Effector CD8-positive, alpha-beta T cell (primary cell): ENCODE results near the gene CPT1A.
A peak's percentile ranks its signal among the peaks of the same experiment; 100 is the strongest.

ENCODE experiments used
- DNase-seq: peaks from one replicate; lab custom pipeline; 2025; lab: John Stamatoyannopoulos, UW

Gene CPT1A

DNA sequence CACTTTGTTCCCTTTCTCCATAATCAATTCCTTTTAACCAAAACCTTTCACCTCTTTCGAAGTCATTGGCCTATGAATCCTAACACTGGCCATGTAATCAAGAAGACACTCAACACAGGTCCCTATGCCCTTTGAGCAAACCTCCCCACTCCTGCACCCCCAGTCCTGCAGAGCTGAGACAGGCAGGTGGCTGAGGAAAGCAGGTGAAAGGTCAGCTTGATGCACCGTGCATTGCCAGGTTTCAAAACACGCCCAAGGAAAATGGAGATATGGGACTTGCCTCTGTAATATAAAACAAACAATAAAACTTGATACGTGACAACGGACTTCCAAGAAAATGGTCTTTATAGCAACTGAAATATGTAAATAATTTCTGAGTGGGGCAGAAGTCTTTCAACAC, 10.6 kb downstream of the CPT1A start:
- no peak for DNase-seq

GRCh38 chr11:68829581-68829980, 12.1 kb downstream of the CPT1A start:
- no peak for DNase-seq

DNA sequence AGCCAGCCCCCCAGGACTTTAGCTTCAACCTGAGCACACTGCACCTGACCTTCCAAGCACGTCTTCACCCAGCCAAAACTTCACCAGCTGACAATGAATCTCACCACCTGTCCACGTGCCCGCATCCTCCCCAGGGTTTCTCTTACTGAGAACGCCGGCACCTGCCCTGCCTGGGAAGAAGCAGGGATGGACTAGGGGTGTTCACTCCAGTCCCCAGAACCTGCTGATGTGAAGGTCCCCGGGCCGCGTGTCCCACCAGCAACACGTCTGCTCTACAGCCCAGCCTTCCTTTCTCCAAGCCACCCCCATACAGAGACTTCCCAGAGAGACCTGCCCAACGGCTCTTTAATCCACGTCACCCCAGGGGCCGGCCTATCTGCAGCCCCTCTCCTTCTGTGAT, 12.8 kb downstream of the CPT1A start:
- DNase-seq = no peak

GRCh38 chr11:68828155-68828931, 13.4 kb downstream of the CPT1A start:
- no peak for DNase-seq

- no peak for DNase-seq
These were observed 14.0 kb downstream of the CPT1A start for GRCh38 chr11:68827733-68828132.

- DNase-seq = no peak
These were observed 15.0 kb downstream of the CPT1A start for GRCh38 chr11:68826726-68827125.

GRCh38 chr11:68825571-68825970, 16.1 kb downstream of the CPT1A start:
- peak; percentile 24 for DNase-seq

DNA sequence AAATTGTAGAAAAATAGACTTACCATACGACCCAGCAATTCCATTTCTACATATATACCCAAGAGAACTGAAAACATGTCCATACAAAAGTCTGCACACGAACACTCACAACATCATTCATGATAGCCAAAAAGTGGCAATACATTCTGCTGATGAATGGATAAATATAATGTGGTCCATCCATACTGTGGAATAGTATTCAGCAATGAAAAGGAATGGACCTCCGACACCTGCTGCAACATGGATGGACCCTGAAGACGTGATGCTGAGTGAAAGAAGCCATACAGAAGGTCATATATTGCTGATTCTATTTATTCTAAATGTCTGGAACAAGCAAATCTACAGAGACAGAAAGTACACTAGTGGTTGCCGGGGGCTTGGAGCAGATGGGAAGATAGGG, 19.2 kb downstream of the CPT1A start:
- no peak for DNase-seq

GRCh38 chr11:68821670-68822069, 20.0 kb downstream of the CPT1A start:
- DNase-seq = no peak

GRCh38 chr11:68819362-68819761, 22.4 kb downstream of the CPT1A start:
- DNase-seq = no peak

DNA sequence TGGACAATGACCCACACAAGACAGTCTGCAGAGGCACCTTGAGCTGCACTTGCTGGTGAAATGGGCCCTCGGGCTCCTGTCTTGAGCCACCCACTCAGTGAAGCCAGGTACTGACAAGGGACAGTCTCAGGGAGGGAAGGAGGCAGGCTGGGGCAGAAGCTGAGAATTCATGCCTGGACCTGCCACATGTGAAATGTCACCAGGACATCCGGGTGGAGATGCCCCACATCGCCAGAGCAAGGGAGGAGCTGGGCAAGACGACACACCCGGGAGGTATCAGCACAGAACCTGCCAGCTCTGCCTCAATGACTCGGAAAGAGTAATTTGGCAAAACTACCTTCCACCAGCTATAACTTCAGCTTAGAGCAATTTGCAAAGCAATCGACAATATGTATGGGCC, 23.5 kb downstream of the CPT1A start:
- DNase-seq = no peak

GRCh38 chr11:68817554-68817953, 24.2 kb downstream of the CPT1A start:
- no peak for DNase-seq

DNA sequence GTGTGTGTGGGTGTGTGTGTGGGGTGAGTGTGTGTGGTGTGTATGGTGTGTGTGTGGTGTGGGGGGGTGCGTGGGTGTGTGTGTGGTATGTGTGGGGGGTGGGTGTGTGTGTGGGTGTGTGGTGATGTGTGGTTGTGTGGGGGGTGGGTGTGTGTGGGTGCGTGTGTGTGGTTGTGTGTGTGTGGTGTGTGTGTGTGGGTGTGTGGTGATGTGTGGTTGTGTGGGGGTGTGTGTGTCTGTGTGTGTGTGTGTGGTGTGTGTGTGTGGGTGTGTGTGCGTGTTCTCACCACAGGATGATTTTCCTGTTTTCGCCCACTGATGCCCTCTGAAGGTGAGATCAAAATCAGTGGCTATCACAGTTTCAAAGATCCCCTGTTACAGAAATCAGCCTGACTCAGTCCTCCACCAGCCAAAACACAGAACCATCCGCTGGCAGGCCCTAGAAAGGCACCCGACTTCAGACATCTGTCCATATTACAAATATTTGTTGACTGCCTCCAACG, 24.7 kb downstream of the CPT1A start:
- no peak for DNase-seq

DNA sequence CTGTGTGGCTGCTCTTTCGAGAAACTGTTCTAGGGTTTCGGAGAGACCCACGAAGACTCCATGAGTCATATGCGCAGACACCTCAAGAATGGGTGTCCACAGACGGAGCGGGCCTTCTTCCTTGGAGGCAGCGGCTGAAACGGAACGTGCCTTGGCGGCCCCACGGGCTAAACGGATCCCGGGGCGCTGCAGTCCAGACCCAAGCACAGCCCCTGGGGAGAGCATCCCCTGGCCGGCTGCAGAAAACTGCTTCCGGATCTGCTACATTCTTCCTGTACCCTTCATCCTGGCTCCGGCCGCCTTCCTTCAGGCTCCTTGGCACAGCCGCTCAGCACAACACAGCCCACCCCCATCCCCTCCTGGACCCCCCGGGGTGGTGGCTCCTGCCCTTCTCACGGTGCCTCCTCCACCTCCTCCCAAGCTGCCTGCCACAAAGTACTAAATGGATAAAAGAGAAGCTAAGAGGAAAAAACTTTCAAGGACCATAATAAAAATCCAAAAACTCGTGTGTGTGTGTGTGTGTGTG, 25.4 kb downstream of the CPT1A start:
- DNase-seq = no peak

GRCh38 chr11:68813773-68814172, 27.9 kb downstream of the CPT1A start:
- no peak for DNase-seq

- DNase-seq = no peak
These were observed 29.2 kb downstream of the CPT1A start for GRCh38 chr11:68812526-68812925.

DNA sequence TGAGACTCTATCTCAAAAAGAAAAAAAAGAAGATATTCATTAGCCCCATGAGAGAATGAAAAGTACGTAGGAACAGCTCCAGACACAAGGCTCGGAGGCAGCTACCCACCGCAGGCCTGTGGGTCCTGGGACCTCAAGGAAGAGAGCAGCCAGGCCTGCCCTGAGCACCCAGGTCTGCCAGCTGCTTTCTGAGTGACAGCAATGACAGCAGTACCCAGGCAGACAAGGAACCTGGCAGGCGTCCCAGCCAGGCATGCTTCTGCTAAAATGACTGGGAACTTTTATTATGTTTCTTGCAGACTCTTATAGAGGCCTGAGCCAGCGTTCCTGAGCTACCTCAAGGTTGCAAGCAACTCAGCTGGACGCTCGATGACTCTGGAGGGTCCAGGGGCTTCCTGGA, 31.6 kb downstream of the CPT1A start:
- no peak for DNase-seq

DNA sequence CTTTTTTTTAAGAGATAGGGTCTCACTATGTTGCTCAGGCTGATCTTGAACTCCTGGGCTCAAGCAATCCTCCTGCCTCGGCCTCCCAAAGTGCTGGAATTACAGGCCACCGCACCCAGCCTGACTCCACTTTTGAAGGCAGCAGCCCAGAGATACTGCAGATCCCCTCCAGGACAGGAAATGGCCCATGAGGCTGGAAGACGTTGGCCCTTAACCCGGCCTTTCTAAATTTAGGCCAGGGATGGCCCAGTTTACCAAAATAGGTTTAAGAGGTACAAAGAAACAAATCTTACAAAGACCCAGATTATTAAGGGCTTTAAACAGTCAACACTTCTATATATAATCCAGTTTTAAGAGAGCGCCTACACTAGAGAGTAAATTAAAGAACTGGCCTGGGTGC, 32.2 kb downstream of the CPT1A start:
- no peak for DNase-seq

GRCh38 chr11:68808787-68809186, 32.9 kb downstream of the CPT1A start:
- DNase-seq = no peak

DNA sequence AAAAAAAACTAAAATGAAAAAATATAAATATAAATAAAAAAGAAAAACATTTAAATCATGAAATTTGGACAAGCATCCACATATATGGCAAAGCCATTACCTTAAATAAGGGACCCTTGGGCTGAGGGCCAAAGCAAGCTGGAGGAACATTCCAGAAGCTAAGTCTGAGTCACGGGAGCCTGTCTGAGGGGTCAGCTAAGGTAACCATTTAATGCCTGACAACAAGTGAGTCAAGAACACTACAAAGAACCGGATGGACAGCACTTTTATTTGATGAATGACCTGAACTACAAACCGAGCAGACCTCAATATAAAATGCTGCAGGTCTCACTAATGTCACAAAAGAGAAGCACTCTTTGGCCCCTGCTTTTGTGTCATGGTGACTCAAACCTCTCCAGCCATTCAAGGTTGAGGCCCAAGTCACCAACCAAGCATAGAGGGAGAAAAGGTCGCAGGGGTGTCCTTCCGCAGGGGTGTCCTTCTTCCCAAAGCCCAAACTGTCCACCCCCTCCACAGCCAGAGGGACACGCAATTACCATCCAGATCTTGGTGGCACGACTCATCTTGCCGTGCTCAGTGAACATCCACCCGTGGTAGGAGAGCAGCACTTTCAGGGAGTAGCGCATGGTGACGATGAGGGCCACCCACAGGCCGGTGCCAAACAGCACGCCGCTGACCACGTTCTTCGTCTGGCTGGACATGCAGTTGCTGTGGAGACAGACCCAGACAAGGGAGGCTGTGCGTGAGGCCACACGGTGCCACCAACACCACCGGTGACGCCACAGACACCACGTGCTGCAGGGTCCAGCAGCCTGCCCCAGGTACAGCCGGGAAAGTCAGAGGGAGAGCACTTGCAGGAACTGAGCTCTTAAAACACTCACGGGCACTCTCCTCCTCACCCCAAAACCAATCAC, 34.5 kb downstream of the CPT1A start:
- DNase-seq = no peak

DNA sequence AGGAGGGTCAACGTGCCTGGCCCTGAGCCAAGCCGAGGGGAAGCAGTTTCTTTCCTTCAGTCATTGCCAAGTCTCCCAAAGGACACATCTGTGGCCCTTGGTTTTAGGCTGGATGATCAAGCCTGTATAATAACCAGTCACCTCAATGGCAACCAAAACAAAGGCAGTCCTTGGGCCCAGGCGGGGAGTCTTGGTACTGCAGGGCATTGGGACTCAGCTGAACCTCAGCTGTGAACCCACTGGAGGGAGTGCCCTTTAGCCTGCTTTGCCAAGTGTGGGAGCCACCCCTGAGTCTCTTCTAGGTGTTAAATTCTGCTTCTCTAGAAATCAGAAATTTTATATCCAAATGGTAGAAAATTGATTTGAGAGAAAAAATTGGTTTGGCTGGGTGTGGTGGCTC, 36.9 kb downstream of the CPT1A start:
- no peak for DNase-seq

DNA sequence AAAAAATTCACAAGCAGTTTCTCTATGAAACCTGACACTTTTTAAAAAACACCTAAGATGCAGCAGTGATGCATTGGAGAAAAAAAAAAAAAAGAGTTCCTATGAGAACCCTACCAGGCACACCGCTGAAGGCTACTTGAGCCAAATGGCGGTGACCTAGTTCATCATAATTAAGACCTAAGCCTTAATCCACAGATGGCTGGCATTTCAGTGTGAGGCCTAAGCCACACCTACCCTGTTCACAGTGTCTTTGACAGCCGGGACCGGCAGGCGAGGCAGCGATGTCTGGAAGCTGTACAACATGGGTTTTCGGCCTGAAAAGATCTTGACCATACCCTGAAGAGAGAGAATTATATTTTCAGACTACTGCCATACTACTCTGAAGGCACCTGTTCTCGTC, 38.0 kb downstream of the CPT1A start:
- no peak for DNase-seq
